GM19043 (cell line): Measurements from ENCODE around the gene KLK12.

Experiments
- ATAC-seq: cut with Tn5 transposase; IDR thresholded peaks from one replicate; pipeline ENCODE4 v1.9.1; 2021; ENCODE audit warnings: low read depth; ENCODE audit not compliant: unreplicated experiment

The KLK12 gene

GRCh38 chr19:51059715-51060114 is 24.9 kb upstream of the KLK12 start:
- no peak for ATAC-seq

DNA sequence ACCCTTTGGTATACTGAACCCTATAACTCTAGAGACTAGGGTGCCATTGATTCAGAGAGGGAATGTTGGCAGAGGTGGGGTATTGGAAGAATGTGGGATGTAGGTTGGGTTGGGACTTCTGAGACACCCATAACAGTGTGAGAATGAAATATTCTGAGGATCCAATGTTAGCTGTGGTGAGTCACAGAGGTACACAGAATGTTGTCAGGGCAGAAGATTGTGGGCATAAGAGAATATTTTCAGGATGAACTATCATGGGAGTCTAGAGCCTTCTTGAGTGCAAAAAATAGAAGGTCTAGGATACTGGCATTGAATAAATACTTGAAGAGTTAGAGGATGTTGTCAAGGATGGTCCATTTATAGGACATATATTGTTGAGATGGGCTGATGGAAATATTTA is 21.1 kb upstream of the KLK12 start:
- no peak for ATAC-seq

- ATAC-seq, result no peak
Observed at GRCh38 chr19:51047031-51047335, 12.2 kb upstream of the KLK12 start.

DNA sequence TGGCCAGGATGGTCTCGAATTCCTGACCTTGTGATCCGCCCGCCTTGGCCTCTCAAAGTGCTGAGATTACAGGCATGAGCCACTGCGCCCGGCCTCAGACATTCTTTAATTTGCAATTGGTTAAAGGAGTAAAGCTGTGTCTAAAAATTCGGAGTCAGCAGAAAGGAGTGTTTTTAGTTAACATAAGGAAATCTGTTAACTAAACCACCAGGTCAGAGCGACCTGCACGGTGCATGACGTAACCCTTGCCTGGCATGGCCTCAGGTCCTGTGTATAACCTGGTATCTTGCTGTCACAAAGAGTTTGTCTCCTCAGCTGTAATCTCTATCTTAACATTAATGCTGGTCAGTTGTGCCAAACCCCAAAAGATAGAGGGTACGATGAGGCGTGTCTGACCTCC is 9.5 kb upstream of the KLK12 start:
- ATAC-seq, result no peak

GRCh38 chr19:51043497-51043896 is 8.7 kb upstream of the KLK12 start:
- no peak for ATAC-seq

GRCh38 chr19:51040151-51040550 is 5.3 kb upstream of the KLK12 start:
- ATAC-seq, result no peak

DNA sequence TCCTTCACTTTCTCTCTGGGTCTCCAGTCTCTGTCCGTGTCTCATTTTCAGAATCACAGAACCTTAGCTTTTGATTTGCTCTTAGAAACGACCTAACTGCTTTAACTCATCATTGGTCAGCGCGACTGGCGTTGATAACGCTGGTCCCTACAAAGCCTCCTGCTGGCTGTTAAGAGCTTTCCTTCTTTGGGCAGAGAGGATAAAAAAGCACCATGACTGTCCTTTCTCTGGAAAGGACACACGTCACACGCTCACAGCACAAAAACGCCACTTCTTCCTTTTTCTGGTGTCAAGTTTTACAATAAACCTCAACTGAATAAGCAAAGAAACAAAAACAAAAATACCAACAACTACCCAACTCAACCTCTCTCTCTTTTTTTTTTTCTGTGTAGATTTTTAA is 1.7 kb upstream of the KLK12 start:
- no peak for ATAC-seq

- no peak for ATAC-seq
Observed at GRCh38 chr19:51031880-51032225, 2.9 kb downstream of the KLK12 start.

GRCh38 chr19:51031220-51031879 is 3.5 kb downstream of the KLK12 start:
- ATAC-seq, result no peak

DNA sequence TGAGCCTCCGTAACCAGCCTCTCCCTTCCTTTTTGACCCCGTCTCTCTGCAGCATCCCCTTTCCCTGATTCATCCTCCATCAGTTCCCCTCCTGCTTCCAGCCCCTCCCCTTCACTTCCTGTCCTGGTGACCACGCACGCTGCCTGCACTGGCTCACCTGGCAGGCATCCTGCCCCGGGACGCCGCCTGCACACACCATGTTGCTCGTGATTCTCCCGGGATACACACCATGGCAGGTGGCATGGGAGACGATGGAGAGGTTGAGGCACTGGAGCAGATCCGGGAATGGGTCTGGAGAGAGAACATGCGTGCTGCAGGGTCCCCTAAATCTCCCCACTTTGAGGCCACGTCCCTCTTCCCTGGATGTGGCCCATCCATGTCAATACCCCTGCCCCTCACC is 4.2 kb downstream of the KLK12 start:
- no peak for ATAC-seq

DNA sequence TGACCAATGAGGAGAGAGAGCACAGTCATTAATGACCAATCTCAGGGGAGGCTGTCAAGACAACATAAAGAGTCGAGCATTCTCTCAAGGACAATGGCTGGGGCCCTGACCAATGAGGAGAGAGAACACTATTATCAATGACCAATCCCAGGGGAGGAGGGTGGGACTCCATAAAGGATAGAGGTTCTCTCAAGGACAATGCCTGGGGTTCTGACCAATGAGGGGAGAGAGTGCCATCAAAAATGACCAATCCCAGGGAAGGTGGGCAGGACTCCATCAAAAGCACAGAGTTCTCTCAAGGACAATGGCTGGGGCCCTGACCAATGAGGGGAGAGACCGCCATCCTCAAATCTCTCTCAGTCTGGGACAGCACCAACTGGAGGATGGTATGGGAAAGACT is 5.1 kb downstream of the KLK12 start:
- ATAC-seq, result no peak

DNA sequence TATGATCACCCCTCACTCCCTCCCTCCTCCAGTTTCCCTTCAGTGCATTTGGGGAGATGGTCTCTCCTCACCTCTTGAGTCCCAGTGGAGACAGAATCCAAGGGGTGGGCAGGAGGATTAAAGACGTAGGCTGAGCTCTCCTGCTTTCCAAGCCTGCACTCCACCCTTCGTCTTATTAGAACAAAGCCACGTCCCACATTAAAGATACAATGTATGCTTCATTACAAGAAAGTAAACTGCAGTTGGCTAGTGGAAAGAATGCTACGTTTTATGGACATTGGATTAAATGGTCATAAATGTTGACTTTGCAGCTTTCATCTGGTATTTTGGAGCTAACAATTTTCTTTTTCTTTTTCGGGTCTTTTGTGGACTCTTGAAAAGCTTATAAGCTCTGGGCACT is 6.9 kb downstream of the KLK12 start:
- no peak for ATAC-seq

DNA sequence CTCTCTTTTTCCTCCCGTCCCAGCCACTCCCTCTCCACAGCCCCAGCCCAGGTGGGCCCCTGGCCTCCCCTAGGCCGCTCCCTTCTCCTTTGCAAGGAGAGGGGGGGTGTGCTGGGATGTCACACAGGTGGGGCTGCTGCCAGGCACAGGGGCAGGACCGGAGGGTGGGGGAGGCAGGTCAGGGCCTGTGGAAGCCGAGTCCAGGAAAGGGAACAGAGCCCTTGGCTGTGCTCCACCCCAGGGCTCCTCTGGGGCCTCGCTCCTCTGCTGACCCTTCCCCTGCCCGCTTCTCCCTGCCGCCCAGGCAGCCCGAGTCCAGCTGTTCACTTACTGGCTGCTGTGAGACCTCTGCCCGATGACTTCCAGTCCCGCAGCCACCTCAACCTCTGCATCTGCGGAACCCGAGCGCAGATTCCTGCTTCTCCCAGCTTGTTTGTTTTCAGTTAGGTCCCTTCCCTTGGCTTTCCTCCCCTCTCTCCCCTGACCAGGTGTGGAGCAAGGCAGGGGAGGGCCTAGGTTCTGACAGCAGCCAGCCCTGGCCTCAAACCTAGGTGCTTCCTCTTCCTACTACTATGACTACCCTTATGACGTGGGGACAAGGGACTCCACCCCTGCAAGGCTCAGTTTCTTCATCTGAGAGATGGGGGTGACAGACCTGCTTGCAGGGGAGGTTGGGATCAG is 7.5 kb downstream of the KLK12 start:
- no peak for ATAC-seq

GRCh38 chr19:51026554-51026831 is 8.3 kb downstream of the KLK12 start, which contains the start of gene KLK11:
TSS of gene KLK11 (minus strand) at chr19:51026616. CDS start at chr19:51025631, 985 bp downstream.
- no peak for ATAC-seq

- no peak for ATAC-seq
Observed at GRCh38 chr19:51025809-51026553, 8.8 kb downstream of the KLK12 start.

- no peak for ATAC-seq
Observed at GRCh38 chr19:51025401-51025800, 9.4 kb downstream of the KLK12 start.

DNA sequence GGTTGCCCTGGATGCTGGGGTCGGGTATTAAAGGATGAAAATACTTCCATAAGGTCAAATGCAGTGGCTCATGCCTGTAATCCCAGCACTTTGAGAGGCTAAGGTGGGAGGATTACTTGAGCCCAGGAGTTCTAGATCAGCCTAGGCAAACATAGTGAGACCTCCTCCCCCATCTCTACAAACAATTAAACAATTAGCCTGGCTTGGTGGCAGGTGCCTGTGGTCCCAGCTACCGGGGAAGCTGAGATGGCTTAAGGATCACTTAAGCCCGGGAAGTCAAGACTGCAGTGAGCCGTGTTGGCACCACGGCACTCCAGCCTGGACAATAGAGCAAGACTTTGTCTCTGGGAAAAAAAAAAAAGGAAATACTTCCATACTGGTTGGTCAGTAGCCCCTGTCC is 9.9 kb downstream of the KLK12 start:
- ATAC-seq, result no peak

DNA sequence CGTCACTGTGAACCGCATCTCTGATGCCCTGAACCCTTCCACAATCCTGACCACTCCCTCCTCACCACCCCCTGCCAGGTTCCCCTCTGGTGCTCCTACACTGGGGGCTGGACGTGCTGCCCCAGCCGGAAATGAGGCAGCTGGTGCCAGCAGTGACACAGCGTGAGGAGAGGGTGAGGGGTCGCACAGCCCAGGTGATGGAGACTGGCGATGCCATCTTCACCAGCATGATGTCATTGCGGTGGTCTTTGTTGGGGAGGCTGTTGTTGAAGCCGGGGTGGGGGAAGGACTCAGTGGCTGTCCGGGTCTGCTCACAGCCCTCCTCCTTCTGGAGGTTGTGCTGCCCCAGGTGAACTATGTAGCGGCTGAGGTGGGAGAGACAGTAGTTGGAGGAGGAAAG is 10.9 kb downstream of the KLK12 start:
- ATAC-seq, result no peak

DNA sequence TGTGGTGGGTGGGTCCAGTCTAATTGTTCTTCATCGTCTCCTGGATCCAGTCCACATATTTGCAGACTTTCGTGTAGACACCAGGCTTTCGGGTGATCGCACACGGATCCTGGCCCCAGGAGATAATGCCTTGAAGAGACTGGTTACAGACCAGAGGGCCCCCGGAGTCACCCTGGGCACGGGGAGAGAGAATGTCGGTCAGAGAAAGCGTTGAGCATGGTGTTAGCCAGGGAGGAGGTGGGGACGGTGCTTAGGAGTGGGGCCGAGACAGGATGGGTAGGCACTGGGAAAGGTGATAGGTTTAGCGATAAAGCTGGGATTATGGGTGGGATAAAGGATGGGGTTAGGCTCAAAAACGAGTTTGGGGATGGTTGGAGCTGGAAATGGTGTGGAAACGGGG is 12.3 kb downstream of the KLK12 start:
- ATAC-seq, result no peak

GRCh38 chr19:51020988-51021651 is 13.7 kb downstream of the KLK12 start:
- no peak for ATAC-seq

DNA sequence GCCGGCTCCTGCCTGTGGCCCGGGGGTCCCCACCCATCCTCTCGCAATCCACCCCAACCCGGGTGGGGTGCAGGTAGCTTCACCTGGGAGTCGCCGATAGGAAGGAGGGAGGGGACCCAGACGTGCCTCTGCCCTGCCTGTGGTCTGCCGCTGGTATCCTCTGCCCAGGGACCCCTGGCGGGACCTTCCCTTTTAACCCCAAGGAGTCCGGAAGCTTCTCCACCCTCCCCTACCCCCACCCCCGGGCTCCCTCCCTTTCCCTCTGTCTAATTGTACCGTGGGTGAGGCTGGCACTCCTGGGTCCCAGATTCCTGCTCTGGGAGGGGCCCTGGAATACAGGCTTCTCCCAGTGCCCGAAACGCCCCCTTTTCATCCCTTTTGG is 15.3 kb downstream of the KLK12 start, which contains the start of gene KLK10:
Gene KLK10, minus strand, starts transcription at position 166 of the 382 bp plus-strand sequence. CDS start 579 bp downstream, outside the sequence.
- no peak for ATAC-seq
